Chondrocyte (in vitro differentiated cells): Measurements from ENCODE around the gene IVD. TPM values are rescaled to one million over a fixed set of nuclear protein-coding genes. Genes with fewer than 3 reads are reported as not detected.

Experiments
- DNase-seq: peaks from one replicate; pipeline ENCODE4 v3.0.0; 2021; ENCODE audit warnings: mixed read lengths, low spot score
- H3K27ac Mint-ChIP-seq: one replicate; pipeline ENCODE4 v1.8.0; 2021; ENCODE audit warnings: mild to moderate bottlenecking, moderate library complexity, mixed read lengths; ENCODE audit not compliant: unreplicated experiment
- H3K27me3 Mint-ChIP-seq: 2 replicates; pipeline ENCODE4 v1.8.0; 2021; ENCODE audit warnings: low read depth, mixed read lengths
- H3K36me3 Mint-ChIP-seq: 2 replicates; pipeline ENCODE4 v1.8.0; 2021; ENCODE audit warnings: low read depth, mixed read lengths
- H3K4me1 Mint-ChIP-seq: 2 replicates; pipeline ENCODE4 v1.8.0; 2021; ENCODE audit warnings: low read depth, mild to moderate bottlenecking, mixed read lengths
- H3K4me3 Mint-ChIP-seq: one replicate; pipeline ENCODE4 v1.8.0; 2021; ENCODE audit warnings: mild to moderate bottlenecking, moderate library complexity, mixed read lengths; ENCODE audit not compliant: unreplicated experiment
- H3K9me3 Mint-ChIP-seq: 2 replicates; pipeline ENCODE4 v1.8.0; 2021; ENCODE audit warnings: low read depth, mixed read lengths
- CTCF ChIP-seq: fragments of 200-600 bp; sonication (generic); IDR thresholded peaks from 2 replicates; pipeline ENCODE4 v1.5.0; 2021; ENCODE audit warnings: antibody characterized with exemption, mild to moderate bottlenecking, moderate library complexity
- total RNA-seq: library from RNA; stranded (reverse); gene quantifications from 3 replicates; pipeline ENCODE4 v1.2.1, GENCODE V29; 2021

Gene IVD
- total RNA-seq, 1 donor from 2014 or later, result 42.5 TPM

- Mint-ChIP-seq H3K27me3 (no peaks in the 10 kb centered on the region), H3K4me3 (peak overlapping the region; percentile 16), H3K4me1 (peaks cover 17% of the 10 kb centered on the region), H3K9me3 (no peaks in the 10 kb centered on the region), H3K27ac (no peak overlapping the region), H3K36me3 (no peaks in the 10 kb centered on the region)
- peak; percentile 93 for DNase-seq
- peak; percentile 86 for TF ChIP-seq CTCF
Observed at GRCh38 chr15:40367686-40368611, 37.6 kb upstream of the IVD start.

GRCh38 chr15:40368719-40369473 is 36.7 kb upstream of the IVD start:
- DNase-seq, result no peak
- Mint-ChIP-seq H3K27ac (no peak overlapping the region), H3K4me3 (no peak overlapping the region), H3K27me3 (no peaks in the 10 kb centered on the region), H3K36me3 (no peaks in the 10 kb centered on the region), H3K9me3 (no peaks in the 10 kb centered on the region), H3K4me1 (peaks cover 21% of the 10 kb centered on the region)
- TF ChIP-seq CTCF, result no peak

- Mint-ChIP-seq H3K4me1 (peaks cover 21% of the 10 kb centered on the region), H3K27me3 (no peaks in the 10 kb centered on the region), H3K27ac (no peak overlapping the region), H3K9me3 (no peaks in the 10 kb centered on the region), H3K36me3 (no peaks in the 10 kb centered on the region), H3K4me3 (no peak overlapping the region)
- DNase-seq, result peak; percentile 90
- TF ChIP-seq CTCF, result no peak
Observed at GRCh38 chr15:40369474-40369869, 36.1 kb upstream of the IVD start.

GRCh38 chr15:40369971-40370370 is 35.6 kb upstream of the IVD start:
- Mint-ChIP-seq H3K36me3 (no peaks in the 10 kb centered on the region), H3K27ac (no peak overlapping the region), H3K4me1 (peaks cover 21% of the 10 kb centered on the region), H3K9me3 (no peaks in the 10 kb centered on the region), H3K4me3 (no peak overlapping the region), H3K27me3 (no peaks in the 10 kb centered on the region)
- no peak for DNase-seq
- no peak for TF ChIP-seq CTCF

GRCh38 chr15:40372981-40373380 is 32.6 kb upstream of the IVD start:
- no peak overlapping the region for H3K4me3 Mint-ChIP-seq
- H3K9me3 Mint-ChIP-seq, result no peaks in the 10 kb centered on the region
- DNase-seq, result no peak
- no peak for TF ChIP-seq CTCF
- peak overlapping the region; percentile 10 for H3K27ac Mint-ChIP-seq
- no peaks in the 10 kb centered on the region for H3K27me3 Mint-ChIP-seq
- H3K4me1 Mint-ChIP-seq, result peaks cover 21% of the 10 kb centered on the region
- no peaks in the 10 kb centered on the region for H3K36me3 Mint-ChIP-seq
